IgD-negative memory B cell (primary cell): Measurements from ENCODE around the gene DGKK. TPM values are rescaled to one million over a fixed set of nuclear protein-coding genes. Genes with fewer than 3 reads are reported as not detected.
A peak's percentile ranks its signal among the peaks of the same experiment; 100 is the strongest.

Experiments used
- H3K27ac Mint-ChIP-seq, 3 donors: one replicate each; pipeline ENCODE4 v1.8.0; 2020 to 2022; ENCODE audit warnings: mild to moderate bottlenecking in 3 of 3, mixed read lengths in 3 of 3, moderate library complexity in 1 of 3
- H3K27me3 Mint-ChIP-seq: one replicate; pipeline ENCODE4 v1.8.0; 2021; ENCODE audit warnings: mixed read lengths
- H3K36me3 Mint-ChIP-seq: one replicate; pipeline ENCODE4 v1.8.0; 2020; ENCODE audit warnings: mild to moderate bottlenecking, mixed read lengths
- H3K4me1 Mint-ChIP-seq, 3 donors: one replicate each; pipeline ENCODE4 v1.8.0; 2020 to 2022; ENCODE audit warnings: mixed read lengths in 3 of 3, mild to moderate bottlenecking in 1 of 3
- H3K4me3 Mint-ChIP-seq, 4 donors: one replicate each; pipeline ENCODE4 v1.8.0; 2020 to 2022; ENCODE audit warnings: mild to moderate bottlenecking in 4 of 4, mixed read lengths in 4 of 4, moderate library complexity in 3 of 4
- H3K9me3 Mint-ChIP-seq, 3 donors: one replicate each; pipeline ENCODE4 v1.8.0; 2020 to 2021; ENCODE audit warnings: mixed read lengths in 3 of 3, mild to moderate bottlenecking in 1 of 3
- polyA plus RNA-seq: library from polyadenylated mRNA; unstranded; fragments of 300-500 nt; fragmentation: Illumina TruSeq; gene quantifications from one replicate; pipeline ENCODE4 v1.2.3, GENCODE V29; 2021

Gene DGKK
- 0.05 TPM for polyA plus RNA-seq

- Mint-ChIP-seq H3K27me3 (peaks cover 43% of the 10 kb centered on the region), H3K27ac (no peak within 1 kb of the TSS), H3K9me3 (no peaks in the 10 kb centered on the region), H3K4me1 (peaks cover 0 to 3% (median 3%) of the 10 kb centered on the region in 3 donors), H3K36me3 (no peaks in the 10 kb centered on the region), H3K4me3 (peak within 1 kb of the TSS in 2 of 4 donors; percentile 58 to 70)
Observed at GRCh38 chrX:50470103-50471031, at the start of gene DGKK. TSS of gene DGKK (minus strand) at chrX:50470825. CDS start at chrX:50470678, 147 bp downstream.

GRCh38 chrX:50514811-50515210, 44.2 kb upstream of the DGKK start:
- Mint-ChIP-seq H3K27ac (no peak overlapping the region), H3K27me3 (peaks cover 2% of the 10 kb centered on the region), H3K36me3 (no peaks in the 10 kb centered on the region), H3K9me3 (peaks cover 0 to 5% (median 3%) of the 10 kb centered on the region in 3 donors), H3K4me1 (no peaks in the 10 kb centered on the region), H3K4me3 (no peak overlapping the region)

- Mint-ChIP-seq H3K36me3 (peaks cover under 1% of the 10 kb centered on the region), H3K4me1 (no peaks in the 10 kb centered on the region), H3K27me3 (no peaks in the 10 kb centered on the region), H3K9me3 (peaks cover 0 to 5% (median 0%) of the 10 kb centered on the region in 3 donors), H3K27ac (no peak overlapping the region), H3K4me3 (no peak overlapping the region)
Observed at GRCh38 chrX:50497114-50497513, 26.5 kb upstream of the DGKK start.

- Mint-ChIP-seq H3K27me3 (no peaks in the 10 kb centered on the region), H3K4me1 (no peaks in the 10 kb centered on the region), H3K4me3 (no peak overlapping the region), H3K9me3 (peaks cover 0 to 5% (median 0%) of the 10 kb centered on the region in 3 donors), H3K36me3 (no peaks in the 10 kb centered on the region), H3K27ac (no peak overlapping the region)
Observed at GRCh38 chrX:50495616-50496015, 25.0 kb upstream of the DGKK start.

- H3K27me3 Mint-ChIP-seq = no peaks in the 10 kb centered on the region
- H3K4me3 Mint-ChIP-seq = no peak overlapping the region
- peaks cover 0 to 5% (median 1%) of the 10 kb centered on the region in 3 donors for H3K9me3 Mint-ChIP-seq
- peak overlapping the region in 1 of 3 donors; percentile 43 for H3K27ac Mint-ChIP-seq
- H3K36me3 Mint-ChIP-seq = no peaks in the 10 kb centered on the region
- H3K4me1 Mint-ChIP-seq = no peaks in the 10 kb centered on the region
Observed at GRCh38 chrX:50492720-50493119, 22.1 kb upstream of the DGKK start.

- Mint-ChIP-seq H3K27ac (no peak overlapping the region), H3K4me3 (no peak overlapping the region), H3K36me3 (no peaks in the 10 kb centered on the region), H3K9me3 (peaks cover 0 to 6% (median 2%) of the 10 kb centered on the region in 3 donors), H3K27me3 (no peaks in the 10 kb centered on the region), H3K4me1 (no peaks in the 10 kb centered on the region)
Observed at GRCh38 chrX:50484662-50485061, 14.0 kb upstream of the DGKK start.

- Mint-ChIP-seq H3K36me3 (no peaks in the 10 kb centered on the region), H3K27ac (no peak overlapping the region), H3K27me3 (peaks cover 2% of the 10 kb centered on the region), H3K9me3 (peaks cover 0 to 6% (median 2%) of the 10 kb centered on the region in 3 donors), H3K4me1 (no peaks in the 10 kb centered on the region), H3K4me3 (no peak overlapping the region)
Observed at GRCh38 chrX:50483283-50483682, 12.7 kb upstream of the DGKK start.

GRCh38 chrX:50475208-50475607, 4.6 kb upstream of the DGKK start:
- Mint-ChIP-seq H3K4me1 (peaks cover 0 to 2% (median 1%) of the 10 kb centered on the region in 3 donors), H3K27me3 (peaks cover 25% of the 10 kb centered on the region), H3K27ac (no peak overlapping the region), H3K9me3 (no peaks in the 10 kb centered on the region), H3K36me3 (no peaks in the 10 kb centered on the region), H3K4me3 (no peak overlapping the region)

GRCh38 chrX:50471390-50471789, 765 bp upstream of the DGKK start:
- Mint-ChIP-seq H3K27me3 (peaks cover 43% of the 10 kb centered on the region), H3K4me3 (peak overlapping the region in 2 of 4 donors; percentile 58 to 70), H3K27ac (no peak overlapping the region), H3K36me3 (no peaks in the 10 kb centered on the region), H3K4me1 (peaks cover 0 to 3% (median 3%) of the 10 kb centered on the region in 3 donors), H3K9me3 (no peaks in the 10 kb centered on the region)

- H3K4me3 Mint-ChIP-seq = no peak overlapping the region
- H3K4me1 Mint-ChIP-seq = peaks cover 0 to 3% (median 3%) of the 10 kb centered on the region in 3 donors
- H3K9me3 Mint-ChIP-seq = no peaks in the 10 kb centered on the region
- peaks cover 47% of the 10 kb centered on the region for H3K27me3 Mint-ChIP-seq
- H3K36me3 Mint-ChIP-seq = no peaks in the 10 kb centered on the region
- H3K27ac Mint-ChIP-seq = no peak overlapping the region
Observed at GRCh38 chrX:50469206-50469605, 1.4 kb downstream of the DGKK start.

- H3K27me3 Mint-ChIP-seq = peaks cover 7% of the 10 kb centered on the region
- no peaks in the 10 kb centered on the region for H3K4me1 Mint-ChIP-seq
- peaks cover 0 to 1% (median 0%) of the 10 kb centered on the region in 3 donors for H3K9me3 Mint-ChIP-seq
- no peaks in the 10 kb centered on the region for H3K36me3 Mint-ChIP-seq
- H3K27ac Mint-ChIP-seq = no peak overlapping the region
- no peak overlapping the region for H3K4me3 Mint-ChIP-seq
Observed at GRCh38 chrX:50459615-50460014, 11.0 kb downstream of the DGKK start.

- no peak overlapping the region for H3K27ac Mint-ChIP-seq
- H3K27me3 Mint-ChIP-seq = peaks cover 4% of the 10 kb centered on the region
- no peaks in the 10 kb centered on the region for H3K36me3 Mint-ChIP-seq
- no peaks in the 10 kb centered on the region for H3K4me1 Mint-ChIP-seq
- H3K9me3 Mint-ChIP-seq = peaks cover 0 to 1% (median 0%) of the 10 kb centered on the region in 3 donors
- no peak overlapping the region for H3K4me3 Mint-ChIP-seq
Observed at GRCh38 chrX:50458483-50458882, 12.1 kb downstream of the DGKK start.

- Mint-ChIP-seq H3K4me1 (no peaks in the 10 kb centered on the region), H3K4me3 (no peak overlapping the region), H3K36me3 (no peaks in the 10 kb centered on the region), H3K27me3 (peaks cover 2% of the 10 kb centered on the region), H3K9me3 (peaks cover 0 to 1% (median 0%) of the 10 kb centered on the region in 3 donors), H3K27ac (peak overlapping the region in 1 of 3 donors; percentile 15)
Observed at GRCh38 chrX:50456712-50457484, 13.7 kb downstream of the DGKK start.

GRCh38 chrX:50452782-50453181, 17.8 kb downstream of the DGKK start:
- Mint-ChIP-seq H3K4me3 (no peak overlapping the region), H3K9me3 (peaks cover 0 to 1% (median 0%) of the 10 kb centered on the region in 3 donors), H3K36me3 (peaks cover 2% of the 10 kb centered on the region), H3K4me1 (no peaks in the 10 kb centered on the region), H3K27me3 (peaks cover 12% of the 10 kb centered on the region), H3K27ac (no peak overlapping the region)

GRCh38 chrX:50450324-50450723, 20.3 kb downstream of the DGKK start:
- H3K9me3 Mint-ChIP-seq = peaks cover 0 to 1% (median 0%) of the 10 kb centered on the region in 3 donors
- peaks cover 2% of the 10 kb centered on the region for H3K36me3 Mint-ChIP-seq
- H3K4me3 Mint-ChIP-seq = no peak overlapping the region
- no peaks in the 10 kb centered on the region for H3K4me1 Mint-ChIP-seq
- H3K27ac Mint-ChIP-seq = no peak overlapping the region
- peaks cover 10% of the 10 kb centered on the region for H3K27me3 Mint-ChIP-seq
